Measurements from ENCODE around the gene TMEM80. TPM values are rescaled to one million over a fixed set of nuclear protein-coding genes. Genes with fewer than 3 reads are reported as not detected.

TMEM80 gene
- total and polyA plus RNA-seq, 2 donors (not counting 1 experiment from before 2014, with no cell fraction given): 10.6 to 15.3 TPM

- Histone ChIP-seq H3K4me2 (ENCODE audit: extremely low read depth, insufficient read depth, low read length) (no peak overlapping the region), H4K20me1 (ENCODE audit: control insufficient read depth, extremely low read depth, insufficient read depth, low read length) (no peaks in the 10 kb centered on the region), H3K79me2 (ENCODE audit: control insufficient read depth, insufficient read depth, low read length) (peaks cover 3% of the 10 kb centered on the region), H3K36me3 (ENCODE audit: control insufficient read depth, insufficient read depth, low read length) (peaks cover 6% of the 10 kb centered on the region), H2AFZ (ENCODE audit: low read length) (no peak overlapping the region), H3K27ac (ENCODE audit: insufficient read depth, low read length) (no peak overlapping the region), H3K9ac (ENCODE audit: insufficient read depth, low read length) (no peak overlapping the region), H3K9me3 (ENCODE audit: control insufficient read depth, insufficient read depth, low read depth, low read length) (no peaks in the 10 kb centered on the region), H3K4me1 (ENCODE audit: control insufficient read depth, extremely low read depth, insufficient read depth, low read length) (no peaks in the 10 kb centered on the region), H3K4me3 (replicated peaks in 1 of 4; ENCODE audit: control extremely low read depth in 1 of 4, insufficient read depth in 1 of 4, low read depth in 3 of 4, low read length in 4 of 4) (no peak overlapping the region), H3K27me3 (ENCODE audit: control insufficient read depth, insufficient read depth, low read length) (no peaks in the 10 kb centered on the region)
- no peak for TF ChIP-seq CTCF (conservative IDR thresholded peaks at IDR 0.05 in 1 of 2, IDR thresholded peaks at IDR 0.05 in 1 of 2; ENCODE audit: low read depth in 1 of 2, low read length in 2 of 2)
- TF ChIP-seq EZH2 (IDR thresholded peaks at IDR 0.05; ENCODE audit: low read length, missing control alignments): no peak
- DNase-seq (ENCODE audit: low read depth in 2 of 2): no peak
These were observed 37.9 kb upstream of the TMEM80 start for GRCh38 chr11:657691-658126.

- Histone ChIP-seq H3K9me3 (ENCODE audit: control insufficient read depth, insufficient read depth, low read depth, low read length) (no peaks in the 10 kb centered on the region), H4K20me1 (ENCODE audit: control insufficient read depth, extremely low read depth, insufficient read depth, low read length) (no peaks in the 10 kb centered on the region)
- TF ChIP-seq EZH2 (IDR thresholded peaks at IDR 0.05; ENCODE audit: low read length, missing control alignments): no peak
- no peak for TF ChIP-seq CTCF (conservative IDR thresholded peaks at IDR 0.05 in 1 of 2, IDR thresholded peaks at IDR 0.05 in 1 of 2; ENCODE audit: low read depth in 1 of 2, low read length in 2 of 2)
These were observed 36.0 kb upstream of the TMEM80 start for GRCh38 chr11:659532-660085.

GRCh38 chr11:660281-660680 is 35.3 kb upstream of the TMEM80 start:
- Histone ChIP-seq H3K9ac (ENCODE audit: insufficient read depth, low read length) (no peak overlapping the region), H3K4me3 (replicated peaks in 1 of 4; ENCODE audit: control extremely low read depth in 1 of 4, insufficient read depth in 1 of 4, low read depth in 3 of 4, low read length in 4 of 4) (no peak overlapping the region), H3K27me3 (ENCODE audit: control insufficient read depth, insufficient read depth, low read length) (no peaks in the 10 kb centered on the region), H2AFZ (ENCODE audit: low read length) (no peak overlapping the region), H3K27ac (ENCODE audit: insufficient read depth, low read length) (no peak overlapping the region), H3K79me2 (ENCODE audit: control insufficient read depth, insufficient read depth, low read length) (peaks cover 3% of the 10 kb centered on the region), H3K4me2 (ENCODE audit: extremely low read depth, insufficient read depth, low read length) (no peak overlapping the region), H4K20me1 (ENCODE audit: control insufficient read depth, extremely low read depth, insufficient read depth, low read length) (no peaks in the 10 kb centered on the region), H3K36me3 (ENCODE audit: control insufficient read depth, insufficient read depth, low read length) (peaks cover 6% of the 10 kb centered on the region), H3K4me1 (ENCODE audit: control insufficient read depth, extremely low read depth, insufficient read depth, low read length) (no peaks in the 10 kb centered on the region), H3K9me3 (ENCODE audit: control insufficient read depth, insufficient read depth, low read depth, low read length) (no peaks in the 10 kb centered on the region)
- DNase-seq (ENCODE audit: low read depth in 2 of 2): no peak
- TF ChIP-seq EZH2 (IDR thresholded peaks at IDR 0.05; ENCODE audit: low read length, missing control alignments) (no peak), CTCF (conservative IDR thresholded peaks at IDR 0.05 in 1 of 2, IDR thresholded peaks at IDR 0.05 in 1 of 2; ENCODE audit: low read depth in 1 of 2, low read length in 2 of 2) (no peak)

More at GRCh38 chr11:659532-660085, 36.0 kb upstream of the TMEM80 start:
- H3K27ac ChIP-seq (ENCODE audit: insufficient read depth, low read length): no peak overlapping the region
- peaks cover 6% of the 10 kb centered on the region for H3K36me3 ChIP-seq (ENCODE audit: control insufficient read depth, insufficient read depth, low read length)
- no peak for DNase-seq (ENCODE audit: low read depth in 2 of 2)
- no peak overlapping the region for H3K4me2 ChIP-seq (ENCODE audit: extremely low read depth, insufficient read depth, low read length)
- H3K27me3 ChIP-seq (ENCODE audit: control insufficient read depth, insufficient read depth, low read length): no peaks in the 10 kb centered on the region
- no peaks in the 10 kb centered on the region for H3K4me1 ChIP-seq (ENCODE audit: control insufficient read depth, extremely low read depth, insufficient read depth, low read length)
- H2AFZ ChIP-seq (ENCODE audit: low read length): no peak overlapping the region
- no peak overlapping the region for H3K9ac ChIP-seq (ENCODE audit: insufficient read depth, low read length)
- H3K79me2 ChIP-seq (ENCODE audit: control insufficient read depth, insufficient read depth, low read length): peaks cover 3% of the 10 kb centered on the region
- H3K4me3 ChIP-seq (replicated peaks in 1 of 4; ENCODE audit: control extremely low read depth in 1 of 4, insufficient read depth in 1 of 4, low read depth in 3 of 4, low read length in 4 of 4): no peak overlapping the region

Data from fibroblast of lung (primary cell).